Measurements from ENCODE around the gene SBK3. TPM values are rescaled to one million over a fixed set of nuclear protein-coding genes. Genes with fewer than 3 reads are reported as not detected.
A peak's percentile ranks its signal among the peaks of the same experiment; 100 is the strongest.

Gene SBK3
- total and polyA plus RNA-seq, 3 donors from 2014 or later = 0.34 to 0.81 (median 0.39) TPM

DNA sequence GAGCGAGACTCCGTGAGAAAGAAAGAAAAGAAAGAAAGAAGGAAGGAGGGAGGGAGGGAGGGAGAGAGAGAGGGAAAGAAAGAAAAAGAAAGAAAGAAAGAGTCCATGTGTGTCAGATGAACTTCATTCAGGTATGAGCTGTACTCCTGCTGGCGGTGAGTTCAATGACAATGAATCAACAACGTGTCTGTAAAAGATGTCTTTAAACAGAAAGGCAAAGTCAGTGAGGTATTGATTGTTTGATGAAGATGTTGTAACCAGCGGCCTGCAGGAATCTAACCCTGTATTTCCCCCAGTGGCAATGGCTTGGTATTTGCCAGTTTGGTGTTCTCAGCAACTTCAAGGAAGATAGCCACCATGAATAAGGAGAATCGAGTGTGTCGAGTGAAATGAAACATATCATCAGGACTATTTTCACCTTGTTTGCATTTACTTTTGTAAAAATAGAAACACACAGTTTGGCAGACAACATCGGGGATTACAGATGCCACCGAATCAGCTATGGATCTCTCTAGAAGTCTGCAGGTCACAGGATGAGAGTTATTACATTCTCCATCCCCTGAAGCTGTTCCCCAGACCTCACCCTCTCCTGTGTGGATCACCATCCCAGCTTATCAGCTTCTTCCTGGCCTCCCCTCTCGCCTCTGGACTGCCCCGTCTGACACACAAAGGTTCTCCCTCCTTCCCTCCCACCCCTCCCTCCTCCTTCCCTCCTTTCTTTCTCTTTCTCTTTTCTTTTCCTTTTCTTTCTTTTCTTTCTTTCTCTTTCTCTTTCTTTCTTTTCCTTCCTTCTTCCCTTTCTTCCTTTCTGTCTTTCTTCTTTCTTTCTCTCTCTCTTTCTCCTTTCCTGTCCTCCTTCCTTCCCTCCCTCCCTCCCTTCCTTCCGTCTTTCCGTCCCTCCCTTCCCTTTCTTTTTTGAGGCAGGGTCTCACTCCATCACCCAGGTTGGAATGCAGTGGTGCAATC is 8.2 kb upstream of the SBK3 start:
- no peak for DNase-seq
- Histone ChIP-seq H3K9me3 (no peaks in the 10 kb centered on the region), H3K27ac (no peak overlapping the region), H3K27me3 (no peaks in the 10 kb centered on the region), H3K4me3 (no peak overlapping the region), H3K36me3 (ENCODE audit: low read depth, missing control alignments) (no peaks in the 10 kb centered on the region), H3K4me1 (no peaks in the 10 kb centered on the region)
- TF ChIP-seq, protein P1, sequence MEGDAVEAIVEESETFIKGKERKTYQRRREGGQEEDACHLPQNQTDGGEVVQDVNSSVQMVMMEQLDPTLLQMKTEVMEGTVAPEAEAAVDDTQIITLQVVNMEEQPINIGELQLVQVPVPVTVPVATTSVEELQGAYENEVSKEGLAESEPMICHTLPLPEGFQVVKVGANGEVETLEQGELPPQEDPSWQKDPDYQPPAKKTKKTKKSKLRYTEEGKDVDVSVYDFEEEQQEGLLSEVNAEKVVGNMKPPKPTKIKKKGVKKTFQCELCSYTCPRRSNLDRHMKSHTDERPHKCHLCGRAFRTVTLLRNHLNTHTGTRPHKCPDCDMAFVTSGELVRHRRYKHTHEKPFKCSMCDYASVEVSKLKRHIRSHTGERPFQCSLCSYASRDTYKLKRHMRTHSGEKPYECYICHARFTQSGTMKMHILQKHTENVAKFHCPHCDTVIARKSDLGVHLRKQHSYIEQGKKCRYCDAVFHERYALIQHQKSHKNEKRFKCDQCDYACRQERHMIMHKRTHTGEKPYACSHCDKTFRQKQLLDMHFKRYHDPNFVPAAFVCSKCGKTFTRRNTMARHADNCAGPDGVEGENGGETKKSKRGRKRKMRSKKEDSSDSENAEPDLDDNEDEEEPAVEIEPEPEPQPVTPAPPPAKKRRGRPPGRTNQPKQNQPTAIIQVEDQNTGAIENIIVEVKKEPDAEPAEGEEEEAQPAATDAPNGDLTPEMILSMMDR (IDR thresholded peaks at IDR 0.05) = no peak
- TF ChIP-seq POLR2A (IDR thresholded peaks at IDR 0.05) = no peak
- 67 to 75% methylated on average over 13 of the region's 13 CpGs for WGBS, 2 donors
- intact Hi-C loops (cut with DNase I; ENCODE audit: low total_unique reads) = no loop called here

DNA sequence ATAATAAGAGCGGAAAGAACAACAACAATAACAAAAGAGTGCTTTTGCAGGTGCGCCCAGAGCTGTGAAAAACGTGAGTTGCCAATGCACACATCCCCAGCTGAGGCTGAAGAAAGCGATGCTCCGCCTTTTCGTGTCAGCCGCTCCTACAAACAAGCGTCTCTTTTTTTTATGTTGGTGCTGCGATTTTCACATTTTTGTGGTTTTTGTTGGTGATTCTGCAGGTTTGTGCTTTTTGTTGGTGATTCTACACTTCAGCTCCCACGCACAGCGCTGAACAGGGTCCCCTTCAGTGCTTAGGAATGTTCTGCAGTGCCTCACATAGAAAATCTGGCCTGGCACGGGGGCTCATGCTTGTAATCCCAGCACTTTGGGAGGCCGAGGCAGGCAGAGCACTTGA is 7.3 kb upstream of the SBK3 start:
- no peak overlapping the region for H3K4me3 ChIP-seq
- H3K9me3 ChIP-seq = no peaks in the 10 kb centered on the region
- TF ChIP-seq POLR2A (IDR thresholded peaks at IDR 0.05) = no peak
- TF ChIP-seq, protein P1 (IDR thresholded peaks at IDR 0.05) = no peak
- H3K27ac ChIP-seq = no peak overlapping the region
- no peaks in the 10 kb centered on the region for H3K27me3 ChIP-seq
- WGBS, 2 donors = 55 to 65% methylated on average over 13 of the region's 13 CpGs
- intact Hi-C loops (cut with DNase I; ENCODE audit: low total_unique reads) = no loop called here
- DNase-seq = no peak
- H3K4me1 ChIP-seq = no peaks in the 10 kb centered on the region
- H3K36me3 ChIP-seq (ENCODE audit: low read depth, missing control alignments) = no peaks in the 10 kb centered on the region

DNA sequence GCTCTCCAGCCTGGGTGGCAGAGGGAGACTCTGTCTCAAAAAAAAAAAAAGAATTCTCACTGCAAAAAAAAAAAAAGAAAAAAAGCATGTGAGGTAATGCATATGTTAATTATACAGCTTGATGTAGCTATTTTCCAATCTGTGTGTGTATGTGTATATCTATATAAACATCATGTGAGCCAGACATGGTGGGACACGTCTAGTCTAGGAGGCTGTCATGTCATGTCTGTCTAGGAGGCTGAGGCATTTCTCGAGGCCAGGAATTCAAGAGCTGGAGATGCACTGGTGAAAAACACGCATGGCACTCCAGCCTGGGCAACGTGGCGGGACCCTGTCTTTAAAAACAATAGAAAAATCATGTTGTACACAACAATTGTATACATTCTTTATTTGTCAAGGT is 6.9 kb upstream of the SBK3 start:
- intact Hi-C loops (cut with DNase I; ENCODE audit: low total_unique reads) = no loop called here
- Histone ChIP-seq H3K4me3 (no peak overlapping the region), H3K36me3 (ENCODE audit: low read depth, missing control alignments) (no peaks in the 10 kb centered on the region), H3K27me3 (no peaks in the 10 kb centered on the region), H3K27ac (no peak overlapping the region), H3K9me3 (no peaks in the 10 kb centered on the region), H3K4me1 (no peaks in the 10 kb centered on the region)
- no peak for TF ChIP-seq POLR2A (IDR thresholded peaks at IDR 0.05)
- TF ChIP-seq, protein P1 (IDR thresholded peaks at IDR 0.05) = no peak
- DNase-seq = no peak
- WGBS, 2 donors = 79 to 81% methylated on average over 5 of the region's 5 CpGs

DNA sequence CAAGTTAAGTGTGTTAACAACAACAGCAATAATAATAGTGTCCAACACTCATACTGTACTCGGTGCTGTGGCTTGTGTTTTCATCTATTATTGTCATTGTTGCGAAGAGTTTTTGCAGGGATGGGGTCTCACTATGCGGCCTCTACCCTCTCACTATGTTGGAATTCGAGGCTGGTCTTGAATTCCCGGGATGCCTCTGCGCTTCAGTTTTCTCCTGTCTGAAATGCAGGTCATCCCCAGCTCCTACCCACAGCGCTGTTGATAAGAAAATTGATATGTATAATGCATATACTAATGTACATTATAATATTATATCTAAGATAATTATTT is 4.9 kb upstream of the SBK3 start:
- Histone ChIP-seq H3K9me3 (no peaks in the 10 kb centered on the region), H3K4me3 (peak overlapping the region; percentile 7 to 9), H3K27me3 (no peaks in the 10 kb centered on the region), H3K4me1 (no peaks in the 10 kb centered on the region), H3K36me3 (ENCODE audit: low read depth, missing control alignments) (no peaks in the 10 kb centered on the region), H3K27ac (no peak overlapping the region)
- TF ChIP-seq, protein P1 (IDR thresholded peaks at IDR 0.05) = no peak
- no peak for TF ChIP-seq POLR2A (IDR thresholded peaks at IDR 0.05)
- WGBS, 2 donors = 43 to 45% methylated on average over 7 of the region's 7 CpGs
- intact Hi-C loops (cut with DNase I; ENCODE audit: low total_unique reads) = no loop called here
- DNase-seq = no peak

Measured in testis (tissue), 3 donors.